G401 (cell line): ENCODE measurements around the gene SIK3. TPM values are rescaled to one million over a fixed set of nuclear protein-coding genes. Genes with fewer than 3 reads are reported as not detected.

Source experiments
- DNase-seq: peaks from one replicate; pipeline ENCODE4 v3.0.0-alpha.2; 2015; ENCODE audit warnings: low spot score
- in situ Hi-C: cut with HindIII; loops from 2 replicates; pipeline ENCODE4 v1.10.0; 2016; ENCODE audit warnings: low sequenced_read_pairs, mixed read lengths
- total RNA-seq: library from RNA; depleted of rRNA; stranded (reverse); fragments of >200 nt; shearing (Covaris generic); gene quantifications from 2 replicates; pipeline ENCODE4 v1.2.3, GENCODE V29; 2014

Gene SIK3
- total RNA-seq, 1 experiment from 2014 or later = 8.1 TPM

- in situ Hi-C loops = no loop called here
- DNase-seq = no peak
Measured at GRCh38 chr11:116986521-116987105, 111.6 kb downstream of the SIK3 start.

- in situ Hi-C loops = no loop called here
- no peak for DNase-seq
Measured at GRCh38 chr11:116984589-116984988, 113.6 kb downstream of the SIK3 start.

GRCh38 chr11:116984186-116984585 is 114.0 kb downstream of the SIK3 start:
- in situ Hi-C loops = no loop called here
- DNase-seq = no peak

GRCh38 chr11:116981266-116981885 is 116.9 kb downstream of the SIK3 start:
- no peak for DNase-seq
- in situ Hi-C loops = no loop called here

GRCh38 chr11:116980136-116980793 is 118.0 kb downstream of the SIK3 start:
- in situ Hi-C loops = no loop called here
- no peak for DNase-seq

- in situ Hi-C loops = no loop called here
- peak; percentile 50 for DNase-seq
Measured at GRCh38 chr11:116976941-116977570, 121.2 kb downstream of the SIK3 start.

GRCh38 chr11:116975661-116976060 is 122.6 kb downstream of the SIK3 start:
- no peak for DNase-seq
- in situ Hi-C loops = no loop called here

- no peak for DNase-seq
- in situ Hi-C loops = no loop called here
Measured at GRCh38 chr11:116973270-116973669, 125.0 kb downstream of the SIK3 start.

GRCh38 chr11:116972691-116973090 is 125.5 kb downstream of the SIK3 start:
- in situ Hi-C loops = no loop called here
- no peak for DNase-seq

GRCh38 chr11:116970485-116971292 is 127.5 kb downstream of the SIK3 start:
- DNase-seq = no peak
- in situ Hi-C loops = no loop called here

- in situ Hi-C loops = no loop called here
- no peak for DNase-seq
Measured at GRCh38 chr11:116969694-116970093, 128.5 kb downstream of the SIK3 start.

- in situ Hi-C loops = no loop called here
- no peak for DNase-seq
Measured at GRCh38 chr11:116964269-116964668, 134.0 kb downstream of the SIK3 start.

GRCh38 chr11:116963813-116964212 is 134.4 kb downstream of the SIK3 start:
- no peak for DNase-seq
- in situ Hi-C loops = no loop called here

GRCh38 chr11:116962108-116962507 is 136.1 kb downstream of the SIK3 start:
- no peak for DNase-seq
- in situ Hi-C loops = no loop called here

GRCh38 chr11:116960930-116961329 is 137.3 kb downstream of the SIK3 start:
- in situ Hi-C loops = no loop called here
- DNase-seq = peak; percentile 40

- DNase-seq = no peak
- in situ Hi-C loops = no loop called here
Measured at GRCh38 chr11:116958246-116958645, 140.0 kb downstream of the SIK3 start.

GRCh38 chr11:116955949-116956348 is 142.3 kb downstream of the SIK3 start:
- in situ Hi-C loops = no loop called here
- DNase-seq = no peak

GRCh38 chr11:116955548-116955947 is 142.7 kb downstream of the SIK3 start:
- in situ Hi-C loops = no loop called here
- DNase-seq = peak; percentile 38

GRCh38 chr11:116953530-116954285 is 144.5 kb downstream of the SIK3 start:
- no peak for DNase-seq
- in situ Hi-C loops = no loop called here
